Right lobe of liver (tissue), 4 donors: Measurements from ENCODE around the gene PTPRN2.

Experiments
- CTCF ChIP-seq, 4 donors: fragments of 200-600 bp in 3 of 4; fragments of 450-650 bp in 1 of 4; IDR thresholded peaks; one replicate each; pipeline versions ENCODE4 v1.5.1 to v1.8.0; 2016 to 2022; ENCODE audit warnings: antibody characterized with exemption in 4 of 4, mild to moderate bottlenecking in 2 of 4
- POLR2A ChIP-seq: fragments of 450-650 bp; IDR thresholded peaks from one replicate; pipeline ENCODE4 v1.6.1; 2017; ENCODE audit warnings: antibody characterized with exemption, mild to moderate bottlenecking
- donor health status: DM: no; HTN: no; CAD: no.
- donor health status: DM: no; HTN: no; CAD: no.
- donor health status: DM: no; HTN: yes; CAD: no.

- TF ChIP-seq CTCF (IDR thresholded peaks at IDR 0.05) (no peak), POLR2A (no peak)
Observed at GRCh38 chr7:157805713-157806112, 781.9 kb downstream of the PTPRN2 start.
